NT2/D1 (cell line): ENCODE measurements around the gene CNN2.

Experiments
- DNase-seq: peaks from one replicate; pipeline ENCODE4 v3.0.0-alpha.2; 2011; ENCODE audit warnings: low read depth, low spot score
- H3K27me3 ChIP-seq: 2 replicates; pipeline ENCODE4 v1.6.0; 2011; ENCODE audit warnings: mild to moderate bottlenecking; ENCODE audit not compliant: insufficient read length, insufficient read depth
- H3K36me3 ChIP-seq: 2 replicates; pipeline ENCODE4 v1.6.1; 2011; ENCODE audit warnings: mild to moderate bottlenecking, low read length, mixed read lengths; ENCODE audit not compliant: insufficient read depth, insufficient read length
- H3K4me1 ChIP-seq: 2 replicates; pipeline ENCODE4 v1.5.1; 2011; ENCODE audit not compliant: insufficient read depth, insufficient read length
- H3K4me3 ChIP-seq: 2 replicates; pipeline ENCODE4 v1.5.1; 2011; ENCODE audit warnings: low read depth; ENCODE audit not compliant: insufficient read length
- H3K9ac ChIP-seq: 2 replicates; pipeline ENCODE4 v1.6.0; 2011; ENCODE audit warnings: low read depth; ENCODE audit not compliant: insufficient read length
- H3K9me3 ChIP-seq: 2 replicates; pipeline ENCODE4 v1.5.1; 2011; ENCODE audit warnings: mild to moderate bottlenecking, low read length; ENCODE audit not compliant: insufficient read depth
- SUZ12 ChIP-seq: IDR thresholded peaks from 2 replicates; pipeline ENCODE4 v1.6.1; 2011; ENCODE audit not compliant: insufficient read length, insufficient read depth; ENCODE audit errors: extremely low read depth
- YY1 ChIP-seq: IDR thresholded peaks from 2 replicates; pipeline ENCODE4 v1.6.1; 2011; ENCODE audit not compliant: insufficient read length, insufficient read depth
- ZNF274 ChIP-seq: IDR thresholded peaks from 2 replicates; pipeline ENCODE4 v1.6.1; 2011; ENCODE audit warnings: mild to moderate bottlenecking, low read depth, low read length

CNN2 gene

DNA sequence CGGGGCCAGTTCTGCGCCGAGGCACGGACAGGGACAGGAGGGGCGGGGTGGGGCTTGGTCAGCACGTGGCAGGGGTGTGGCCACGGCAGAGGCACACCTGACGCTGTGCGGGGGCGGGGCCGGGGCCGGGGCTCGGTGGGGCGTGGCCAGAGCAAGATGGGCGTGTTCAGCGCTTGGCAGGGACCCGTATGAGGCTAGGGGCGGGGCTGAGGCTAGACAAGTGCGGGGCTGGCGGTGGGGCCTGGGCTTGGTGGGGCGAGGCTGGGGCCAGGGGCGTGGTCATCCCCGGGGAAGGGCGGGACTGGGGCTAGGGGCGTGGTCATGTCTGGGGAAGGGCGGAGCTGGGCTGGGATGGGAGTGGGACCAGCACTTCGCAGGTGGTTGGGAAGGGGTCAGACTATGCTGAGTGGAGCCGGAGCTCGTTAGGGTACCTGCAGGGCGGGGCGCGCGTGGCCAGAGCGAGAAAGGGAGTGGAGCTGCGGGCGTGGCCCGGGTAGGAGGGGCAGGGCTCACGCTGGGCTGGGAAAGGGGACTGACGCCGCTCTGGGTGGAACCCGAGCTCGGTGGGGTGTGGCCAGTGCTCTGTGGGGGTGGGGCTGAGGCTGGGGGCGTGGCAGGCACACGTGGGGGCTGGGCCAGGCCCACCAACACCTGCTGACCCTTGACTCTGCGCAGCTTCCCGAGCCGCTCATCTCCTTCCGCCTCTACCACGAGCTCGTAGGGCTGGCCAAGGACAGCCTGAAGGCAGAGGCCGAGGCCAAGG lies 55.9 kb downstream of the CNN2 start:
- peak; percentile 89 for DNase-seq

DNA sequence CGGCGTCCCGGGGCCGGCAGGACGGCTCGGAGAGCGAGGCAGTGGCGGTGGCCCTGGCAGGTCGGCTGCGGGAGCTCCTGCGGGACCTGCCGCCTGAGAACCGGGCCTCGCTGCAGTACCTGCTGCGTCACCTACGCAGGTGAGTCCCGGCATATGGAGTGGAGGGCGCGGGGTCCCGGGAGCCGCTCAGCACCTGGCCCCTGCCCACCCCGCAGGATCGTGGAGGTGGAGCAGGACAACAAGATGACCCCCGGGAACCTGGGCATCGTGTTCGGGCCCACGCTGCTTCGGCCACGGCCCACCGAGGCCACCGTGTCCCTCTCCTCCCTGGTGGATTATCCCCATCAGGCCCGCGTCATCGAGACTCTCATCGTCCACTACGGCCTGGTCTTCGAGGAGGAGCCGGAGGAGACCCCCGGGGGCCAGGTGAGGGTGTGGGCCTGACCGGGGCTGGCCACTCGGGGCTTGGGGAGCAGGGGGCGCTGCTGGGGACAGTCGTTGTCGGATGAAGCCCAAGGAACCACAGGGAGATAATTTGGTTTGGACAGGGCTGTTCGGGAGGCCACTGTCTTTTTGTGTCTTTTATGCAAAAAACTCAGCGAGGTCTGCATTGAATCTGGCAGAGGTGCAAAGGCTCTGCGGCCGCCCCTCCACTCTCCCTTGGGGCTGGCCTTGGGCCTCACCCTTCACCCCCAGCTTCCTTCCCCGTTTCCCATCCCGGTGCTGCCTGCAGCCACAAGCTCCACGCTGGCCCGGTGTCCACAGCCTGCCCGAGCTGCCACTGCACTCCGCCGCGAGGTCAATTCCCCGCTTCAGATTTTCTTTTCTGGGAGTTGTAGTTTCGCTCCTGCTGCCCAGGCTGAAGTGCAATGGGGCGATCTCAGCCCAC lies 56.8 kb downstream of the CNN2 start:
- TF ChIP-seq YY1, result no peak
- TF ChIP-seq SUZ12, result no peak
- no peak for TF ChIP-seq ZNF274
- Histone ChIP-seq H3K4me1 (peaks cover 19% of the 10 kb centered on the region), H3K27me3 (no peaks in the 10 kb centered on the region), H3K9me3 (no peaks in the 10 kb centered on the region), H3K36me3 (peaks cover 76% of the 10 kb centered on the region), H3K9ac (peak overlapping the region; percentile 32), H3K4me3 (no peak overlapping the region)
- DNase-seq, result no peak

More for the DNA sequence above, 55.9 kb downstream of the CNN2 start:
- peak overlapping the region; percentile 18 for H3K4me3 ChIP-seq
- no peaks in the 10 kb centered on the region for H3K9me3 ChIP-seq
- no peaks in the 10 kb centered on the region for H3K27me3 ChIP-seq
- TF ChIP-seq YY1 (no peak), ZNF274 (no peak), SUZ12 (no peak)
- no peak overlapping the region for H3K9ac ChIP-seq
- H3K36me3 ChIP-seq, result peaks cover 71% of the 10 kb centered on the region
- H3K4me1 ChIP-seq, result peaks cover 21% of the 10 kb centered on the region

DNA sequence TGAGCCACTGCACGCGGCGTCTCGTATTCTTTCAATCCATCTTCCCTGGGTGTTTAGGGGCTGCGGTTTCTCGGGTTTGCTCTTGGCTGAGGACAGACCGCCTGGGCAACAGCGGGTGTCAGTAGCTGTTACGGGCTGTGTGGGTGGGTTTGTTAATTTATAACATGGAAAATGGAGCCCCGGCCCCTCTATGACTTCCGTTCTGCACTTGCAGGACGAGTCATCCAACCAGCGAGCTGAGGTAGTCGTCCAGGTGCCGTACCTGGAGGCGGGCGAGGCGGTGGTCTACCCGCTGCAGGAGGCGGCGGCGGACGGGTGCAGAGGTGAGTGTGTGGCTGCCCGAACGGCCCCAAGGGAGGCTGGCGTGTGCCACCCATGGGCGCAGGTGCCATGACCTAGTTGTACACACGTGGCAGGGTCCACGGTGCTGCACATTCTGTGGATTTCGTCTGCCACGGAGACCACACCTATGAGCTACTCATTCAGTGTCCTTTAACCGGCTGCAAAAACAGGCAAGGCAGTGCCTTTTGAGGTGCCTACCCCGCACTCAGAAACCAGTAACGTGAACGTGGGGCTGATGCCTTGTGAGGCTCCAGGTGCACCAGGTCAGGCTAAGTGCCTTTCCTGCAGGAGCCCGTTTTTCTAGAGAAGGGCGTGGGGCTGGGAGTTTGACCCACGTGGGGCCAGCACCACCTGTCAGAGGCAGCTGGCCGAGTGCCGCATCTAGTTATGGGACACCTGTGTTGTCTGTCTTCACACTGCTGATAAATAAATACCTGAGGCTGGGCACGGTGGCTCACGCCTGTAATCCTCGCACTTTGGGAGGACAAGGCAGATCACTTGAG lies 57.8 kb downstream of the CNN2 start:
- Histone ChIP-seq H3K4me3 (no peak overlapping the region), H3K4me1 (peaks cover 21% of the 10 kb centered on the region), H3K36me3 (peaks cover 87% of the 10 kb centered on the region), H3K9me3 (no peaks in the 10 kb centered on the region), H3K27me3 (no peaks in the 10 kb centered on the region), H3K9ac (no peak overlapping the region)
- DNase-seq, result no peak
- TF ChIP-seq YY1, result no peak
- TF ChIP-seq SUZ12, result no peak
- TF ChIP-seq ZNF274, result no peak

DNA sequence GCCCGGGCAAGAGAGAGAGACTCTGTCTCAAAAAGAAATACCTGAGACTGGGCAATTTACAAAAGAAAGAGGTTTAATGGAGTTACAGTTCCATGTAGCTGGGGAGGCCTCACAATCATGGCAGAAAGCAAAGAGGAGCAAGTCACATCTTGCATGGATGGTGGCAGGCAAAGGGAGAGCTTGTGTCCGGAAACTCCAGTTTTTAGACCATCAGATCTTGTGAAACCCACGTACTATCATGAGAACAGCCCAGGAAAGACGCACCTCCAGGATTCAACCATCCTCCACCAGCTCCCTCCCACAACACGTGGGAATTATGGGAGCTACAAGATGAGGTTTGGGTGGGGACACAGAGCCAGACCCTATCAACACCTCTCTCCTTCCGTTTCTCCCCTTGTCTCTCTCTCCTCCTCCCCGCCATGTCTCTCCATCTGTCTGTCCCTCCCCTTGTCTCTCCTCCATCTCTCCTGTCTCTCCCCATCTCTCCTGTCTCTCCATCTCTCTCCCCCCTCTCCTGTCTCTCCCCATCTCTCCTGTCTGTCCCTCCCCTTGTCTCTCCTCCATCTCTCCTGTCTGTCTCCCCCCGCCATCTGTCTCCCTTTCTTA lies 58.7 kb downstream of the CNN2 start:
- DNase-seq, result no peak
- H3K4me3 ChIP-seq, result no peak overlapping the region
- peak overlapping the region; percentile 21 for H3K9ac ChIP-seq
- no peaks in the 10 kb centered on the region for H3K27me3 ChIP-seq
- peaks cover 21% of the 10 kb centered on the region for H3K4me1 ChIP-seq
- H3K9me3 ChIP-seq, result no peaks in the 10 kb centered on the region
- no peak for TF ChIP-seq ZNF274
- no peak for TF ChIP-seq YY1
- no peak for TF ChIP-seq SUZ12
- peaks cover 82% of the 10 kb centered on the region for H3K36me3 ChIP-seq

DNA sequence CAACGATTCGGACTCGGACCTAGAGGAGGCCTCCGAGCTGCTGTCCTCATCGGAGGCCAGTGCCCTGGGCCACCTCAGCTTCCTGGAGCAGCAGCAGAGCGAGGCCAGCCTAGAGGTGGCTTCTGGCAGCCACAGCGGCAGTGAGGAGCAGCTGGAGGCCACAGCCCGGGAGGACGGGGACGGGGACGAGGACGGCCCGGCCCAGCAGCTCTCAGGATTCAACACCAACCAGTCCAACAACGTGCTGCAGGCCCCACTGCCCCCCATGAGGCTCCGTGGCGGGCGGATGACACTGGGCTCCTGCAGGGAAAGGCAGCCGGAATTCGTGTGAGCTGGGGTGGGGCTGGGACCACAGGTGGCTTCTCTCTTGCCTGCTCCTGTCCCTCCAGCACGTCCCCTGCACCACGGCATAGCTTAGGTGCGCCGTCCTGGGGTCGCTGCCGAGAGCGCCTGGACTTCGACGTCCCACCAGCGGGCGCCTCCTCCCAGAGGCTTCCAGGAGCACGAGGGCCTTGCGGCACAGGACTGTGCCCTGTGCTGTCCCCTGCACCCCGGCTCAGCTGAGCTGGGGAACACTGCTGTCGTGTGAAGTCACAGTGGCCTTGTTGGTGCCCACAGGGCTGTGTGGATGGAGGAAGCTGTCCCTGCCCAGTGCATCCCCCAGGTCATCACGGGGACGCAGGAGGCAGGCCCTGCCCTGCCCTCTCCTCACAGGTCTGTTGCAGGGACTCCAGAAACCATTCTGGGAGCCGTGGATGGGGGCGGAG lies 59.5 kb downstream of the CNN2 start:
- Histone ChIP-seq H3K9ac (peak overlapping the region; percentile 42), H3K4me3 (no peak overlapping the region), H3K4me1 (peaks cover 21% of the 10 kb centered on the region), H3K9me3 (no peaks in the 10 kb centered on the region), H3K36me3 (peaks cover 79% of the 10 kb centered on the region), H3K27me3 (no peaks in the 10 kb centered on the region)
- TF ChIP-seq ZNF274 (no peak), YY1 (no peak), SUZ12 (no peak)
- no peak for DNase-seq

DNA sequence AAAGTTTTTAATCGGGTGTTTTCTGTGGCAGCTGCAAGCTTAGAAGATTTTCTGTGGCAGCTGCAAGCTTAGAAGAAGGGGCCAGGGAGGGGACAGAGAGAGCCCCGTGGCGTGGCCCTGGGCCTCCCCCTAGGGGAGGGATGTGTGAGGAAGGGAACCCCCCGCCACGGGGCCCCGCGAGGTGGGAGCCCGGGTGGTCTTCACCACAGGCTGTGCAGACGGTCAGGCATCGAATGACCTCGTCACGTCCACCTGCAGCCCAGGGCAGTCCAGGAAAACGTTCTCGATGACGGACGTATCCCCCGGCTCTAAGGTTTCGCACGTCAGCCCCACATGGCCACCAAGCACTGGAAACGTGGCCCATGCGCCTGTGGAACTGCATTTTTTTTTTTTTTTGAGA lies 60.2 kb downstream of the CNN2 start:
- TF ChIP-seq SUZ12, result no peak
- TF ChIP-seq YY1, result no peak
- no peak for TF ChIP-seq ZNF274
- H3K9ac ChIP-seq, result peak overlapping the region; percentile 42
- H3K4me1 ChIP-seq, result peaks cover 17% of the 10 kb centered on the region
- no peak for DNase-seq
- no peak overlapping the region for H3K4me3 ChIP-seq
- peaks cover 83% of the 10 kb centered on the region for H3K36me3 ChIP-seq
- no peaks in the 10 kb centered on the region for H3K9me3 ChIP-seq
- no peaks in the 10 kb centered on the region for H3K27me3 ChIP-seq
